Keratinocyte (primary cell): ENCODE results near the gene FNDC7. TPM values are rescaled to one million over a fixed set of nuclear protein-coding genes. Genes with fewer than 3 reads are reported as not detected.
"Not testable (repeated sequence)": the region's sequence is repeated elsewhere in the genome, so short reads cannot be mapped to it uniquely, and the experiment has no call there.

Source experiments
- DNase-seq: peaks from one replicate; pipeline ENCODE4 v3.0.0-alpha.2; 2011; ENCODE audit warnings: low read depth, missing footprints, low spot score
- FAIRE-seq: peaks from 2 replicates; lab custom pipeline; 2011; peaks lifted over from hg19 to GRCh38; lab: Jason Lieb, UNC
- H2AFZ ChIP-seq: 2 replicates; pipeline ENCODE4 v1.6.0; 2012; ENCODE audit warnings: low read length, control low read depth, inconsistent platforms; ENCODE audit not compliant: control insufficient read depth
- H3K27ac ChIP-seq: 2 replicates; pipeline ENCODE4 v1.5.1; 2011; ENCODE audit warnings: low read length; ENCODE audit not compliant: control insufficient read depth, insufficient read depth
- H3K27me3 ChIP-seq: 3 replicates; pipeline ENCODE4 v1.6.0; 2011; ENCODE audit warnings: low read length; ENCODE audit not compliant: control insufficient read depth, insufficient read depth; ENCODE audit errors: extremely low read depth
- H3K36me3 ChIP-seq, 2 experiments: 2 replicates in 1 of 2; 3 replicates in 1 of 2; pipeline ENCODE4 v1.5.1; 2011; ENCODE audit warnings: low read length in 2 of 2, mild to moderate bottlenecking in 1 of 2; ENCODE audit not compliant: control insufficient read depth in 2 of 2, insufficient read depth in 2 of 2; ENCODE audit errors: extremely low read depth in 1 of 2
- H3K4me1 ChIP-seq: 3 replicates; pipeline ENCODE4 v1.5.1; 2011; ENCODE audit warnings: low read length; ENCODE audit not compliant: control insufficient read depth, insufficient read depth; ENCODE audit errors: extremely low read depth
- H3K4me2 ChIP-seq: 3 replicates; pipeline ENCODE4 v1.6.0; 2011; ENCODE audit warnings: low read depth, low read length; ENCODE audit not compliant: control insufficient read depth, insufficient read depth; ENCODE audit errors: extremely low read depth
- H3K4me3 ChIP-seq, 3 experiments: fragments of 200-600 bp in 1 of 3; sonication (generic) in 1 of 3; 2 replicates in 2 of 3; 3 replicates in 1 of 3; pipeline ENCODE4 v1.5.1; 2011 to 2016; ENCODE audit warnings: low read length in 3 of 3, mild to moderate bottlenecking in 3 of 3, control low read depth in 2 of 3, inconsistent platforms in 1 of 3, low read depth in 1 of 3, mixed read lengths in 1 of 3, mixed run types in 1 of 3, moderate library complexity in 1 of 3; ENCODE audit not compliant: control insufficient read depth in 2 of 3, insufficient read depth in 2 of 3; ENCODE audit errors: extremely low read depth in 1 of 3
- H3K79me2 ChIP-seq: 2 replicates; pipeline ENCODE4 v1.6.0; 2012; ENCODE audit warnings: low read length; ENCODE audit not compliant: control insufficient read depth, insufficient read depth
- H3K9ac ChIP-seq: 3 replicates; pipeline ENCODE4 v1.6.0; 2011; ENCODE audit warnings: low read length; ENCODE audit not compliant: control insufficient read depth, insufficient read depth; ENCODE audit errors: extremely low read depth
- H3K9me1 ChIP-seq: 3 replicates; pipeline ENCODE4 v1.6.0; 2011; ENCODE audit warnings: low read length; ENCODE audit not compliant: control insufficient read depth, insufficient read depth; ENCODE audit errors: extremely low read depth
- H3K9me3 ChIP-seq: 2 replicates; pipeline ENCODE4 v1.5.1; 2012; ENCODE audit warnings: low read depth, low read length; ENCODE audit not compliant: control insufficient read depth
- H4K20me1 ChIP-seq: 3 replicates; pipeline ENCODE4 v1.6.0; 2011; ENCODE audit warnings: low read length; ENCODE audit not compliant: control insufficient read depth, insufficient read depth; ENCODE audit errors: extremely low read depth
- CTCF ChIP-seq, 3 experiments: IDR thresholded peaks in 1 of 3; conservative IDR thresholded peaks in 1 of 3; optimal IDR thresholded peaks in 1 of 3; 2 replicates in 2 of 3; 3 replicates in 1 of 3; pipeline versions ENCODE3 to v1.5.1; 2011; ENCODE audit warnings: low read length in 3 of 3, mild to moderate bottlenecking in 3 of 3, moderate library complexity in 2 of 3, control low read depth in 1 of 3, inconsistent platforms in 1 of 3; ENCODE audit not compliant: insufficient read depth in 2 of 3; ENCODE audit errors: extremely low read depth in 1 of 3
- EZH2 ChIP-seq: IDR thresholded peaks from one replicate; pipeline ENCODE4 v1.6.1; 2012; ENCODE audit warnings: inconsistent platforms, mild to moderate bottlenecking, low read length, moderate library complexity
- dilution Hi-C: fragments of 300-500 bp; cut with MboI; formaldehyde crosslinking; loops from one replicate; pipeline ENCODE4 v1.7.0; 2020; ENCODE audit warnings: low sequenced_read_pairs; ENCODE audit not compliant: extremely low pct_ligation_motif_present
- polyA plus RNA-seq, 5 experiments: library from polyadenylated mRNA; depleted of rRNA in 3 of 5; stranded (reverse) in 3 of 5; stranded (forward) in 1 of 5; unstranded in 1 of 5; fragments of >200 nt; gene quantifications; 1 replicate in 1 of 5; 2 replicates in 3 of 5; 3 replicates in 1 of 5; pipeline versions ENCODE4 v1.2.1 to v1.2.3, GENCODE V29; 2011 to 2012; ENCODE audit warnings: missing spikeins in 2 of 5, low read depth in 1 of 5, low replicate concordance in 1 of 5

FNDC7 gene
- polyA plus RNA-seq, 1 donor (not counting 4 experiments of a cell fraction or from before 2014, with no cell fraction given), result 0.05 TPM

- H3K9me1 ChIP-seq, result no peaks in the 10 kb centered on the region
- H2AFZ ChIP-seq, result no peak overlapping the region
- TF ChIP-seq CTCF (optimal IDR thresholded peaks at IDR 0.05 in 1 of 3, IDR thresholded peaks at IDR 0.05 in 1 of 3, conservative IDR thresholded peaks at IDR 0.05 in 1 of 3; ENCODE audit: extremely low read depth in 1 of 3, insufficient read depth in 2 of 3, low read length in 3 of 3) (no peak), EZH2 (no peak)
- DNase-seq, result no peak
- no peak overlapping the region for H3K9ac ChIP-seq
- H3K4me3 ChIP-seq, result no peak overlapping the region
- no peaks in the 10 kb centered on the region for H3K79me2 ChIP-seq
- dilution Hi-C loops, result loop anchor here (25.0 kb wide), 1 partner anchor 133 kb away; no protein-coding TSS in a partner anchor
- peaks cover 4% of the 10 kb centered on the region for H3K4me1 ChIP-seq
- no peak overlapping the region for H3K27ac ChIP-seq
- no peaks in the 10 kb centered on the region for H3K27me3 ChIP-seq
- H3K9me3 ChIP-seq, result no peaks in the 10 kb centered on the region
- peaks cover 4% of the 10 kb centered on the region in 2 experiments for H3K36me3 ChIP-seq
- H3K4me2 ChIP-seq, result no peak overlapping the region
- H4K20me1 ChIP-seq, result no peaks in the 10 kb centered on the region
- no peak for FAIRE-seq
These were observed 66.7 kb downstream of the FNDC7 start for GRCh38 chr1:108779455-108779854.

GRCh38 chr1:108780937-108781574 lies 68.3 kb downstream of the FNDC7 start:
- H3K4me1 ChIP-seq, result peaks cover 4% of the 10 kb centered on the region

DNA sequence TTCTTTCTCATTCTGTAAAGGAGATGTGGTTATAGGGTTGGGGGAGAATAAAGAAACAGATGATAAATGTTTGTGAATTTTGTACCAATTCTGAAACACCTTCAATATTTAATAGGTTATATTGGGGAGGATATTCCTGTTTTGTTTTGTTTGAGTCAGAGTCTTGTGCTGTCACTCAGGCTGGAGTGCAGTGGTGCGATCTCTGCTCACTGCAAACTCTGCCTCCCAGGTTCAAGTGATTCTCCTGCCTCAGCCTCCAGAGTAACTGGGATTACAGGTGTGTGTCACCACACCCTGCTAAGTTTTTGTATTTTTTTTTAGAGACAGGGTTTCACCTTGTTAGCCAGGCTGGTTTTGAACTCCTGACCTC lies 68.9 kb downstream of the FNDC7 start:
- peaks cover 11% of the 10 kb centered on the region for H3K9me3 ChIP-seq
- H3K79me2 ChIP-seq, H3K4me3 ChIP-seq, DNase-seq, H3K27me3 ChIP-seq, H4K20me1 ChIP-seq, H3K27ac ChIP-seq, FAIRE-seq, H3K9ac ChIP-seq, H2AFZ ChIP-seq, H3K4me1 ChIP-seq, H3K9me1 ChIP-seq, H3K4me2 ChIP-seq: not testable (repeated sequence)
- peaks cover 11 to 16% of the 10 kb centered on the region in 2 experiments for H3K36me3 ChIP-seq
- dilution Hi-C loops, result loop anchor here (25.0 kb wide), 1 partner anchor 131 kb away; no protein-coding TSS in a partner anchor

More at GRCh38 chr1:108780937-108781574, 68.3 kb downstream of the FNDC7 start:
- no peak overlapping the region for H3K27ac ChIP-seq
- peaks cover 9% of the 10 kb centered on the region for H3K9me3 ChIP-seq
- H3K9me1 ChIP-seq, result no peaks in the 10 kb centered on the region
- no peak overlapping the region for H2AFZ ChIP-seq
- no peaks in the 10 kb centered on the region for H3K79me2 ChIP-seq
- FAIRE-seq (no peak), DNase-seq (no peak)
- H3K4me2 ChIP-seq, result no peak overlapping the region
- dilution Hi-C loops, result loop anchor here (25.0 kb wide), 1 partner anchor 131 kb away; no protein-coding TSS in a partner anchor
- H3K27me3 ChIP-seq, result no peaks in the 10 kb centered on the region
- H3K36me3 ChIP-seq, result peaks cover 10 to 13% of the 10 kb centered on the region in 2 experiments
- no peak overlapping the region for H3K9ac ChIP-seq
- no peak for TF ChIP-seq CTCF (optimal IDR thresholded peaks at IDR 0.05 in 1 of 3, IDR thresholded peaks at IDR 0.05 in 1 of 3, conservative IDR thresholded peaks at IDR 0.05 in 1 of 3; ENCODE audit: extremely low read depth in 1 of 3, insufficient read depth in 2 of 3, low read length in 3 of 3)
- no peak for TF ChIP-seq EZH2
- no peaks in the 10 kb centered on the region for H4K20me1 ChIP-seq
- no peak overlapping the region for H3K4me3 ChIP-seq
